Effector CD8-positive, alpha-beta T cell (primary cell): ENCODE measurements around the gene RBM34.

Experiments used
- DNase-seq: peaks from one replicate; lab custom pipeline; 2025; lab: John Stamatoyannopoulos, UW

Gene RBM34

GRCh38 chr1:235156265-235156664 lies 4.8 kb downstream of the RBM34 start:
- no peak for DNase-seq

GRCh38 chr1:235152235-235152634 lies 8.8 kb downstream of the RBM34 start:
- DNase-seq = no peak

GRCh38 chr1:235151033-235151432 lies 10.0 kb downstream of the RBM34 start:
- DNase-seq = no peak

GRCh38 chr1:235149824-235150223 lies 11.2 kb downstream of the RBM34 start:
- DNase-seq = no peak

- no peak for DNase-seq
These were observed 13.8 kb downstream of the RBM34 start for GRCh38 chr1:235147269-235147668.

- no peak for DNase-seq
These were observed 15.4 kb downstream of the RBM34 start for GRCh38 chr1:235145639-235146038.

GRCh38 chr1:235142991-235143390 lies 18.1 kb downstream of the RBM34 start:
- DNase-seq = no peak

- no peak for DNase-seq
These were observed 21.7 kb downstream of the RBM34 start for GRCh38 chr1:235139315-235139714.

GRCh38 chr1:235138821-235139220 lies 22.2 kb downstream of the RBM34 start:
- DNase-seq = no peak

- no peak for DNase-seq
These were observed 24.9 kb downstream of the RBM34 start for GRCh38 chr1:235136111-235136510.

GRCh38 chr1:235134171-235134570 lies 26.9 kb downstream of the RBM34 start:
- no peak for DNase-seq

GRCh38 chr1:235133086-235133485 lies 28.0 kb downstream of the RBM34 start:
- DNase-seq = no peak

- DNase-seq = no peak
These were observed 29.1 kb downstream of the RBM34 start for GRCh38 chr1:235131961-235132360.

GRCh38 chr1:235130766-235131270 lies 30.2 kb downstream of the RBM34 start:
- DNase-seq = no peak

GRCh38 chr1:235129774-235130570 lies 31.1 kb downstream of the RBM34 start:
- no peak for DNase-seq

- peak; percentile 91 for DNase-seq
These were observed 32.4 kb downstream of the RBM34 start, which contains the start of gene TOMM20 for GRCh38 chr1:235128456-235129328. TOMM20 (minus strand) TSS chr1:235128837; CDS start chr1:235128715, 122 bp downstream.

- DNase-seq = no peak
These were observed 33.2 kb downstream of the RBM34 start for GRCh38 chr1:235127732-235128455.

GRCh38 chr1:235127203-235127602 lies 33.8 kb downstream of the RBM34 start:
- no peak for DNase-seq

- no peak for DNase-seq
These were observed 36.4 kb downstream of the RBM34 start for GRCh38 chr1:235124665-235125064.

- DNase-seq = no peak
These were observed 36.9 kb downstream of the RBM34 start for GRCh38 chr1:235124111-235124510.

GRCh38 chr1:235122348-235122747 lies 38.7 kb downstream of the RBM34 start:
- DNase-seq = no peak
